Activated CD4-positive, alpha-beta T cell treated with anti-CD3 and anti-CD28 coated beads for 4 hours (primary cell): ENCODE measurements around the gene HES2.
"Not testable (repeated sequence)": the region's sequence is repeated elsewhere in the genome, so short reads cannot be mapped to it uniquely, and the experiment has no call there.

ENCODE experiments used
- DNase-seq, 2 donors: peaks; one replicate each; pipeline ENCODE4 v3.0.0-alpha.2; 2020

HES2 gene

DNA sequence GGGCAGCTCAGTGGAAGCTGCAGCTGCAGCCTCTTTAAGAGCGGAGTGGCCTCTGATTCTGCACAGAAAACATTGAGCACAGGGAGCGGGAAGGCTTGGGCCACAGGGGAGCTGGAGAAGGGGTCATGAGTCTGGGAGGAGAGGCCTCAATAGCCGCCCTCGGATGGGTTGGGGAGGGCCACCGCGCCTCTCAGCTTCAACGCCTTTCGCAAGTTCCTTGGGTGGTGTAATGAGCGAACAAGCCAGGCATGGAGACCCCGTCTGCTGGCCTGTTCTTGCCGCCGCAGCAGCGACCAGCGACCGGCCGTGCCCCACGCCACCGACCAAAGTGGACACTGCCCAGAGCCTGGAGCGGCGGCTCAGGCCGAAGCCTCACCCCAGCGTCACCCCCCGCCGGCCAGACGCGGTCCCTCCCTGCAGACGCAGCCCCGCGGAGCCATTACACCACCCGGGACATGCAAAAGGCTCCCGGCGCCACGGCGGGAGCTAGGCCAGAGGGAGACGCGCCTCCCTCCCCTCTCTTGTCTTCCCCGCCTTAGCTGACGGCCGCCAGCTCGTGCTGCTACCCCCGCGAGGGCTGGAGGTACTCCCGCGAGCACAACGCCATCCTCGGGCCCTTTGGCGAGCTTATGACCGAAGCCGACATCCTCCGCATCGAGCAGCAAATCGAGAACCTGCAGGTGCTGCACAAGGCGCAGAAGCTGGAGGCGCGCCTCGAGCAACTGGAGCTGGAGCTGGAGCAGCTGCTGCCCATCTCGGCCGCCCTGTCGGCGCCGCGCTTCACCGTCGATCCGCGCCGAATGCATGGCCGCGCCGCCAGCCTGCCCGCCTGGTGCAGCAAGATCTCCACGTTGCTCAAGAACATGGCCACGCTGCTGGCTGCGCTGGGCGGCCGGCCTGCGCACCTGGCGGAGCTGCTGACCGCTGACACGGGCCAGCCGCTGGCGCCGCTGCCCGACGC lies 34.5 kb upstream of the HES2 start:
- not testable (repeated sequence) for DNase-seq

DNA sequence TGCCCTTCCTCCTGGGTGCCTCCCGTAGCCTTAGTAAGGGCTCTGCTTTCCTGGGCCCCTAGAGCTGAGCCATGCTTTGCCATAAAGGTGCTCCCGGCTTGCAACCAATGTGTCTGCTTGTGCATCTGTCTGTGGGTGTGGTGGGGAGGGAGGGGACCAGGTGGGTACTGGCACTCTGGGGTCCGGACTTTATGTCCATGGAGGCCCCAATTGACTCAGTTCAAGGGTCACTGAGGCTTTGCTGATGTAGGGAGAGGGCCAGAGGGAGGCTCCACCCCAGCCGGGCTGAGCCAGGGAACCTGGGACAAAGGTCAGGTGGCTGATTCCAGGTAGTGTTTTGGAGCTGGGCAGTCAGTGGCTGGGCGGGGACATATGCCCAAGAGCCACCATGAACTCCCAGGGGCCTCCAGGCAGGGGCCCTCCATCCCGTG lies 31.2 kb upstream of the HES2 start:
- DNase-seq: no peak

DNA sequence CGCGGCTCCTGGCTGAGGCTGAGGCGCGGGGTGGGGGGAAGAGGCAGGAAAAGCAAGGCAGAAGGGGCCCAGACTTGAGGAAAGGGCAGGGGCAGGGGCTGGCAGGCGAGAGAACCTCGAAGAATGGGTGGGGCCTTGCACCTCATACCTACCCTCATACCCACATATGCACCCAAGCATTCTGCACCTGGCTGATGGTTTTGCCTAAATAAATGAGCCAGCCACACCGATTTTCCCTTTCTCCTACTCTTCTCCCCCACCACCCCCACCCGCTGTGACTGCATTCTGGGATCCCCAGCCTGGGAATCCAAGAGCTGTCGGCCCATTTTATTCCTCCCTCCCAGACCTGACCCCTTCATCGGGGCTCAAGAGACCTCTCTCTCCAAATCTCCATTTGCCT lies 30.8 kb upstream of the HES2 start:
- not testable (repeated sequence) for DNase-seq

DNA sequence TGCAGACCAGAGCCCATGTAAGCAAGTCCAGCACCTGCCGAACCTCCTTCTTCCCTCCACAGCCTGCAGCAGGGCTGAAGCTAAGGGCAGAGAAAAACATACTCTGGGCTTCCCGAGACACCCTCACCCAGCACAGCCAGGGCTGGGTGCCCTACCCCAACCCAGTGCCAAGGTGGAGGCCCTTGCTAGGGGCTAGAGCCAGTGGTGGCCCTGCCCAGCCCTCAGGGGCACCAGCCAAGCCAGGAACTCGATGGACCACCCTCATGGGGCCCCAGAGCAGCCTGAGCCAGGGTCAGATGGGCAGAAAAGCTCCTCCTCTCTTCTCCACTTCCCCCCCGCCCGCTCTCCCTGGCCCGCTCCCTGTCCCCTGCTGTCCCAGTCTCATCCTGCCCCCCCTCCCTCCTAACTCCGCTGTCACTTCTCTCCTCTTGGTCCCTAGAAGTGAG lies 30.3 kb upstream of the HES2 start:
- DNase-seq: no peak

DNA sequence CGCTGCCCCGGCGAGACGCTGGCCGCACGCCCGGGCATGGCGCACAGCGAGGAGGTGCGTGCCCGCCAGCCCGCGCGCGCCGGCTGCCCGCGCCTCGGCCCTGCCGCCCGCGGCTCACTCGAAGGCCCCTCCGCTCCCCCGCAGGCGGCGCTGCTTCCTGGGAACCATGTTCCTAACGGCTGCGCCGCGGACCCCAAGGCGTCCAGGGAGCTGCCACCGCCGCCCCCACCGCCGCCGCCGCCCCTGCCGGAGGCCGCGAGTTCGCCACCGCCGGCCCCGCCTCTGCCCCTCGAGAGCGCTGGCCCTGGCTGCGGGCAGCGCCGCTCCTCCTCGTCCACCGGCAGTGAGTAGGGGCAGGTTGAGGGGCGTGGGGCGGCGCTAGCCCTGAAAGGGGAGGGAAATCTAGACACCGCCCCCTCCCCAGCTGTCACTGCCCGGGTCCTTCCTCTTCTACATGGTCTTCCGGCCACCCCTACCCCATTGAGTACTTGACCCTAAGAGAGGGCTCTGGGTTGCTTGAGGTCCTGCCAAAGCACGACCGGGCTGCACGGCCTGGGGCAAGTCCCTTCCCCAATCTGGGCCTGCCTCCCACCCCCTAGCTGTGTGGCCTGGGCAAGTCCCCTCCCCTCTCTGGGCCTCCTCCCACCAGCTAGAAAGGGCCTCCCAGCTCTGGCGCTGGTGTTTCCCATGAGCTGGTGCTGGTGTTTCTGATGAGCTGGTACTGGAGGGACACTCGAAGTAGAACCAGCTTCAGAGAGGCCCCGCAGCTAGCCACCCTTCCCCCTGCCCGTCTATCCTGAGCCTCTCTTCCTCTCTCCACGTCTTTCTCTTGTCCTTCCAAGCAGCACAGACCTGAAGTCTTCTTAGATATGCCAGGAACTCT lies 29.3 kb upstream of the HES2 start:
- DNase-seq: peak in 1 of 2 donors; percentile 42

DNA sequence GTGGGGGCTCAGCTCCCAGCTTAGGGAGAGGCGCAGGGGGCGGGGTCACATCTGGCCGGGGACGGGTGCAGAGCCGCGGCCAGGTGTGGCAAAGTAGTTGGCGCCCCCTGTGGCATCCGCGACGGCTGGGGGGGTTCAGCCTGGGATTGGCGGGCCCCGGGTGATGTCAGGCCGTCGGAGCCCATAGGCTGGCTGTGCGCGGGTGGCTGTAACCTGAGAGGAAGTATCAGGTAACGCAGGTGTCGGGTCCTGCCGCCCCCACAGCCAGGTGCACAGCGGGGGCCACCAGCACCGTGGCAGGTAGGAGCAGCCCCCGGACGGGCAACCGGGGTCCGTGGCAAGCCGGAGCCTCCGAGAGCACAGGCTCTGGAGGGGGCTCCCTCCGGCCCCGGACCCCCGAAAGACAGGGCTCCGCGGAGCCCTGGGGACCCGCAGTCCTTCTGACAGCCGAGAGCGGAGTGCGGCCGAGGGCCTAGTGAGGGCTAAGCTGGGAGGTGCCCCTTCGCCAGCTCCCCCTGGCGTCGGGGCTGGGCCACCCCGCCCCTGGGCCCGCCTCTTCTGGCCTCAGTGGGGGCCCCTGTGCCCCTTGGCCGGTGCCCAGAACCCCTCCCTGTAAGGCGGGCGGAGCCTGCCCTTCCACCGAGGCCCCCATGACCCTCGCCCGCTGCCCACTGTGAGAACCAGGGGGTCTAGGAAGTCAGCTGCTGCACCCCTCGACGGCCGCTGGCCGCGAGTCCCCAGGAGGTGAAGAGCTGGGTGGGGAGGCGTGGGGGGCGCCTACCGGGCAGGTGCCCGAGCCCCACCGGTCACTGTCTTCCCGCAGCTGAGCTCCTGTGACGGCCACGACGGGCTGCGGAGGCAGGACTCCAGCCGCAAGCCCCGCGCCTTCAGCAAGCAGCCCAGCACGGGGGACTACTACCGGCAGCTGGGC lies 28.4 kb upstream of the HES2 start:
- peak; percentile 45 to 51 for DNase-seq

DNA sequence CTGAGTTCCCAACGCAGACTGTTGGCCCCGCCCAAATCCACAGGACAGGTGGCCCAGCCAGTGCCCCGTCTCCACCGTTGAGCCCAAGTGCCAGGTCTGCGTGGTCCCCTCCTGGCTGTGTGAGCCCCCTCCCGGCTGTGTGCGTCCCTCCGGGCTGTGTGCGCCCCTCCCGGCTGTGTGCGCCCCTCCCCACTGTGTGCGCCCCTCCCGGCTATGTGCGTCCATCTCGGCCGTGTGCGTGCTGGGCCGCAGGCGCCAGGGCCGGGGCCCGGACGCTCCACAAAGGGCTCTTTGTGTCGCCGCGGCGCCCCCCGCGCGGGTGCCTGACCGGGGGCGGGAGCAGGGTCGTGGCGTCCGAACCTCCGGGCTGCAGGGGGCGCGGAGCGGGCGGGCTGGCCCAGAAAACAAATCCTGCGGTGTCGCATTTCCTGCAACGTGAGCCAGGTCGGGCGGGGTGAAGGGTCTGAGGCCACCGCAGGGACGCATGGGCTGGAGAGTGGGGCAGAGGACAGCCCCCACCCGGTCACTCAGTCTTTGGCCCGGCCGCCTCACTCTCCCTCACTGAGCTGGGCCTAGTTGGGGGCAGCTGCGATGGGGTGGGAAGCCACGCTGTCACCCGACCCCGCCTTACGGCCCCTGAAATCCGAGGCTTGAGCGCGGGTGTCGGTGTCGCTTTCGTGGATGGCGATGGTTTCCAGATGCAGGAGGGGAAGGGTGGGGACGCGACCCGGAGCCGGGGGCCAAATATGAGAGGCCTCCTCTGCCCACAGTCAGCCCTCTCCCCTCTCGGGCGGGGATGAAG lies 27.5 kb upstream of the HES2 start:
- no peak for DNase-seq

DNA sequence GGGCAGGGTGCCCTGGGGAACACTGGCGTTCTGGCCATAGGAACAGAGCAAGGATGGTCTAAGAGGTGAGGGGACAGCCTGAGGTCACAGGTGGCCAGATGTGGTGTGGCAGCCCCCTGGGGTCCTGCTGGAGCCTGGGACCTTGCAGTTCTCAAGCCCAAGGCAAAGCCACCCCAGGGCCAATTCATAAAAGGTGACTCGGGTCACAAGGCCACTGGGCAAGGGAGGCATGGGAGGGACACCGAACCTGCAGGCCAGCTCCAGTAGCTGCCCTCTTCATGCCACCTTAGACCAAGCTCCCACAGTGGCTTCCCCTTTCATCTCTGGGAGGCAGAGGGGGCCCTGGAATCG lies 26.9 kb upstream of the HES2 start:
- no peak for DNase-seq

DNA sequence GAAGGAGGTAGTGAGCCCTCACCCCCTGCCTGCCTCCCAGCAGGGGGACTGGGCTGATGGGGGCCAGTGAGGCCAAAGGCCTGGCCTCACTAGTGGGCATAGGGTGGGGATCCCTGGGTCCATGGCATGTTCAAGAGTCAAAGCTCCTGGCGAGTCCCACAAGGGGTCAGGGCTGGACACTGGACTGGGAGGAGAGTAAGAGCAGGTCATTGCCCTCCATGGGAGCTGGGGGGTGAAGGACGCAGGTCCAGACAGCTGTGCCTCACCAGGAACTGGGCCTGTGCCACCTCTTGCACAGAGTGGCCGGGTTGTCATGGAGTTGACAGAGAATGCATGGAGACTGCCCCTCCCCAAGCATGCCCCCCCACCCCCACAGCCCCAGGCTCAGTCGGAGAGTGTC lies 26.2 kb upstream of the HES2 start:
- DNase-seq: not testable (repeated sequence)

DNA sequence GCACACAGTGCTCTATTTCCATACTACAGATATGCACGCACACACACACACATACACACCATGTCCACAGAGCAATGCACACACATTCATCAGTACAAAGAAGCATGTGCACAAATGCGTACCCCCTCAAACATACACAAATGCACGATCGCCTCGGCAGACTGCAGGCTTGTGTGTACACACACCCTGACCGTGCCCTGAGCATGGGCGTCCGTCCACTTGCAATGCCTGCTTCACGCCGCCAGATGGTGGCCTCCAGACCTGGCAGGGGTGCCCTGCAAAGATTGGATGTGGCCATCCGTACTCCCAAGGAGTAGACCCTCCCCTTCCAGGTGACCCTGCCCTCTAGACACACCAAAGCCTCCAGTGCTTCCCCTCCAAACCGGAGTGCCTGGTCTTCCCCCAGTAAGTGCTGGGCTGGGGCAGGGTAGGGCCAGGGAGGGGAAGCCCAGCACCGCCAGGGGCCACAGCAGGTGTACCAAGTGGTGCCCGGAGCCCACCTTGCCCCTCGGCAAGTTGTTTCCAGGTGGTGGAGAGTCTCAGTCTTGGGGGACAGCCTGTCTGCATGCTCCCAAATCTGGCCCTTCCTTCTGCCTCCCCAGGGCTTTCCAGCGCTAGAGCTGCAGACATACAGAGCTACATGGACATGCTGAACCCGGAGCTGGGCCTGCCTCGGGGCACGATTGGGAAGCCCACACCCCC lies 25.5 kb upstream of the HES2 start:
- peak in 1 of 2 donors; percentile 42 for DNase-seq

DNA sequence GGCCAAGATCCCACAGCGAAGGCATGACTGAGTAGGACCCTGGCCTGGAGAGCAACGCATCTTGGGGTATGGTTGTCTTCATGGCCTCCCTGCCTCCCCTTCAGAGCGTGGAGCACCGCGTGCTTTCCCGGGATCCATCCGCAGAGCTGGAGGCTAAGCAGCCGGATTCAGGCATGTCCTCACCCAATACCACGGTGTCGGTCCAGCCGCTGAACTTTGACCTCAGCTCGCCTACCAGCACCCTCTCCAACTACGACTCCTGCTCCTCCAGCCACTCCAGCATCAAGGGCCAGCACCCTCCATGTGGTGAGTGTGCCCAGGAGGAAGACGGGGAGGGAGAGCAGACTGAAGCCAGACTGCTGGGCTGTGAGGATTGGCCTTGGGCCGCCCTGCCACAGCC lies 24.7 kb upstream of the HES2 start:
- DNase-seq: no peak

DNA sequence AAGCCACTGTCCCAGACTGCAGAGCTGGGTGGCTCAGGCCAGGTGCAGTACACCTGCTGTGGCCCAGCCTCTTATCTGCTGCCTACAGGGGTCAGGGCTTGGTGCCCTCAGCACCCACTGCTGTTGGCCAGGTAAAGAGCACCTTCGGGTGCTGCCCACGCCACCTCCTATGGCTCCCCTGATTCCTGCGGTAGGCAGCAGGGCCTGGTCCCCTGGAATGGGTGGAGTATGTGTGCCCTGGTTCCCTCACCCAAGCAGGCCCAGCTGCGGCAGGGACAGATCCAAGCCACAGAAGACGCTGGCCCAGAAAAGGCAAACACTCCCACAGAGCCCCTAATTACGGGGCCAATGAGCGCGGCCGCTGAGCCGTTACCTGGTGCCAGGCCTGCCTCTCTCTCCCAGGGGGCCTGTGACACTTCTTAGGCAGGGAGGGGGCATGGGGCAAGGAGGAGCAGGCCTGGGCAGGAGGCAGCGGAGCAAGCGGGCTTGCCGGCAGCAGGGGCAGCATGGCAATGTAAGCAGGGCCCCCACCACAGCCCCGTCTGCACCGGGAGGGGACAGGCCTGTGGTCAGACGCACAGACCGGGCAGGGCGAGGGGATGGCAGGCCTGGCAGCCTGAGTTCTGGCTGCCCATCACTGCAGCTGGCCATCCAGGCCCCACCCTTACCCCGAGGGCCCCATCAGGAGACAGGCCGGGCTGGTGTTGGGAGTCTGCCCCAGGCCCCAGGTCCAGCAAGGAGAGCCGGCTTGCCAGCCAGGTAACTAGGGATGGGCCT lies 23.8 kb upstream of the HES2 start:
- DNase-seq: no peak

DNA sequence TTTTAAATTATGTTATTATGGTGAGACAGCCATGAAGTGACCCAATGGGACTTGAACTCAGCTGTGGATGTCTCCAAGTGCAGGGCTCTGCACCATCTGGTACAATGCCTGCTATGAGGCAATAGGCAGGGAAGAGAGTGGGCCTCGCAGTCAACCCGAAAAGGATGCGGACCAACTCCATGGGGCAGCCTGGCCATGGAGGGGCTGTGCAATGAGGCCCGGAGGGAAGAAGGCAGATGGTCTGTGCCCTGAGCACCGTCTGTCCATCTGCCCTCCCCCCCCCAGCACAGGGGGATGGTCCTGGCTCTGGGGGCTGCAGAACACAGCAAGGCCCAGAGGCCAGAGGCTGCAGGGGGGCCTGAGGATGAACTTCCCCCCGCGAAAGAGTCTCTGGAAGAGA lies 21.9 kb upstream of the HES2 start:
- no peak for DNase-seq

DNA sequence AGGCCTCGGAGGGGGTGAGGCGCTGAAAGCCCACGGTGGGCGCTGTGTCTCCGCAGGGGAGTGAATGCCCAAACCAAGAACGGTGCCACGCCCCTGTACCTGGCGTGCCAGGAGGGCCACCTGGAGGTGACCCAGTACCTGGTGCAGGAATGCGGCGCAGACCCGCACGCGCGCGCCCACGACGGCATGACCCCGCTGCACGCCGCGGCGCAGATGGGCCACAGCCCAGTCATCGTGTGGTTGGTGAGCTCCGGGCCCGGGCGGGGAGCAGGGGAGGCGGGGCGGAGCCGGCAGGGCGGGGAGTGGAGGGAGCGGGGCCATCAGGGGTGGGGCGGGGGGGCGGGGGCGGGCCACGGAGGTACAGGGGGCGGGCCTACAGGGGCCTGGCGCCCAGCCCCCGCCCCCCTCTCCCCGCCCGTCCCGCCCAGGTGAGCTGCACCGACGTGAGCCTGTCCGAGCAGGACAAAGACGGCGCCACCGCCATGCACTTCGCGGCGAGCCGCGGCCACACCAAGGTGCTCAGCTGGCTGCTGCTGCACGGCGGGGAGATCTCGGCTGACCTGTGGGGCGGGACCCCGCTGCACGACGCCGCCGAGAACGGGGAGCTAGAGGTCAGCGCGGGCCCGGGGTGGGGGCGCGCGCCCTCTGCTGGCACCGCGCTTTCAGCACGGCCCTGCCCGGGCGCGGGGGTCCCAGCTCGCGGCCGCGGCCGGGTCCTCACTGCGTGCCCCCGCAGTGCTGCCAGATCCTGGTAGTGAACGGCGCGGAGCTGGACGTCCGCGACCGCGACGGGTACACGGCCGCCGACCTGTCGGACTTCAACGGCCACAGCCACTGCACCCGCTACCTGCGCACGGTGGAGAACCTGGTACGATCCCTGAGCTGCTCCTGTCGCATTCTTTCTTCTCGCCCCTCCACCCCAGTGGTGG lies 20.7 kb upstream of the HES2 start:
- peak; percentile 70 to 77 for DNase-seq

DNA sequence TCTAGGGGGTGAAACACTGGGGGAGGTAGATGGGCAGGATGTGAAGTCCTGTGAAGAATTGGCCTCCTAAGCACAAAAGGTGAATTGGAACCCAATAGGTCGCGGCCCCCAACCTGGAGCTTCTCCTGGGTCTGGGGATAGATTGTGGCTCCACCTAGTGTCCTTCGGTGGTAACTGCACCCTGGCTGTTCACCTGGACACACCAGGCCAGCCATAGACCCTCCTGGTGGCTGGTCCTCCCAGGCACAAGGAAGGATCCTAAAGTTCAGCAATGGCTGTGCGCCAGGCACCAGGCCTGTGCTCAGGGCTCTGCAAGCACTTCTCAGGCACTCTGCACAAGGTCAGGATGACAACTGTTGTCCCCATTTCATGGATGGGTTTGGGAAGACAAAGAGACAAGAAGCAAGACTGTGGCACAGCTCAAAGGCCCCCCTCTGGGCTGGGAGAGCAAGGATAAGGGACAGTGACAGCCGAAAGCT lies 18.4 kb upstream of the HES2 start:
- DNase-seq: peak; percentile 68 to 75

DNA sequence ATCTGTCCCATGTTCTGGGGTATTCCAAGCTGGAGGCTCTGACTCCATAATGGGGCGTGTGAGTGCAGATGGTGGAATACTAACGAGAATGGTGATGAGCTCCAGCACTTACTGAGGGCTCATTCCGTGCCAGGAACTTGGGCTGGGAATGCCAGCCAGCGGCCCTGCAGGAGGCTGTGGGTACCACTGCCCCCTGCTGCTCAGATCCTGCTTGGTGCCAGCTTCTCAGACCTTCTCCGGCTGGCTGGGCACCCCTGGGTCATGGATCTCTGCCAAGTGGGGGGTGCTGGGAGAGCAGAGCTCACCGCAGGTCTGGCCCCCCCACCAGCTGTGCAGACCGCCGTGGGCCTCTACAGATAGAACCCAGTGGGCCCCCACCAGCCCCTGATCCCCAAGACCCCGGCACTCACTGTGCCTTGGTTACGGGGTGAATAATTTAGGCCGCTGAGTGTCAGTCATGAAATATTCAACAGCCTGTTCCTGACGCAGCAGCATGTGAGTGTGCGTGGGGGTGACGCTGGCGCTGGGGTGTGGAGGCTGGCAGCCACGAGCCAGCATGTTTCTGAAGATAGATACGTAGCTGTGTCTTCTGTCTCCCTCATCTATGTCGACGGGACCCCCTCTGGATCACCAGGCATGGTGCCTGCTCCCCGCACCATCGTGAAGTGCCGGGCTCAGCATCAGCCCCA lies 17.4 kb upstream of the HES2 start:
- not testable (repeated sequence) for DNase-seq

DNA sequence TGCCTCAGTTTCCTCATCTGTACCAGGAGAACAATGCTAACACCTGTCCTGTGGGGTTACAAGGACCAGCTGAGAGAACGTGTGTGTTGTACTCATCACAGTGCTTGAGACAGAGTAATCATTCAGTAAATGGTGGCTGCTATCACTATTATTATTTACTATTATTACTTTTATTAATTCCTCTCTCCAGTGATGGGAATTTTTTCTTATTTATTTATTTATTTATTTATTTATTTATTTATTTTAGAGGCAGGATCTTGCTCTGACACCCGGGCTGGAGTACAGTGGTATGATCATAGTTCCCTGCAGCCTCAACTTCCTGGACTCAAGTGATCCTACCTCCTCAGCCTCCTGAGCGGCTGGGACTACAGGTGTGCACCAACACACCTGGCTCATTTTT lies 16.6 kb upstream of the HES2 start:
- not testable (repeated sequence) for DNase-seq

DNA sequence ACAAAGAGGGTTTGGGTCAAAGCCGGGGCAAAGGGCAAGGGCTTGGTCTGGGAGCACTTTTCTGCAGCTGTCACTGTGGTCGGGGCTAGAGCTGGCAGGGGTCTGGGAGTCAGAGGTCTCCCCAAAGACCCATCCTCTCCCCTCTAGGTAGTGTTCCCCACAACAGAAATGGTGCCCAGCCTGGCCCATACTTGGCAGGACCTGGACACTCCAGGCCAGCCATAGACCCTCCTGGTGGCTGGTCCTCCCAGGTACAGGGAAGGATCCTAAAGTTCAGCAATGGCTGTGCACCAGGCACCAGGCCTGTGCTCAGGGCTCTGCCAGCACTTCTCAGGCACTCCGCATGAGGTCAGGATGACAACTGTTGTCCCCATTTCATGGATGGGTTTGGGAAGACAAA lies 15.8 kb upstream of the HES2 start:
- DNase-seq: no peak
